SK-N-SH (cell line): ENCODE measurements around the gene TRIM62. TPM values are rescaled to one million over a fixed set of nuclear protein-coding genes. Genes with fewer than 3 reads are reported as not detected.
A peak's percentile ranks its signal among the peaks of the same experiment; 100 is the strongest.

Experiments
- CTCF ChIA-PET: fragments of 300-600, 350-600 bp; formaldehyde crosslinking; extraction: SDS; loops from one replicate; lab custom pipeline; 2021; lab: Yijun Ruan, JAX
- POLR2A ChIA-PET: fragments of 350-600 bp; sonication (Branson Sonifier 250); formaldehyde crosslinking; extraction: SDS; loops from one replicate; lab custom pipeline; 2020; ENCODE audit warnings: antibody characterized with exemption, inconsistent platforms; lab: Yijun Ruan, JAX
- DNase-seq: peaks from one replicate; pipeline ENCODE4 v3.0.0; 2012
- H2AFZ ChIP-seq: fragments of 200-600 bp; sonication (generic); 2 replicates; pipeline ENCODE4 v1.8.1; 2016; ENCODE audit warnings: antibody characterized with exemption, mild to moderate bottlenecking, low read depth
- H3F3A ChIP-seq: fragments of 200-600 bp; sonication (generic); replicated peaks from 2 replicates; pipeline ENCODE3; 2016; ENCODE audit warnings: antibody characterized with exemption, mild to moderate bottlenecking; ENCODE audit not compliant: insufficient read depth
- H3K27ac ChIP-seq, 2 experiments: fragments of 200-500 bp in 1 of 2; fragments of 200-600 bp in 1 of 2; sonication (Bioruptor generic) in 1 of 2; sonication (generic), shearing (Covaris generic) in 1 of 2; 2 replicates each; pipeline versions ENCODE4 v1.5.1 to v1.6.1; 2014 to 2016; ENCODE audit warnings: low read depth in 2 of 2, inconsistent platforms in 1 of 2, low read length in 1 of 2, mild to moderate bottlenecking in 1 of 2, mixed read lengths in 1 of 2
- H3K27me3 ChIP-seq: fragments of 200-600 bp; sonication (generic), shearing (Covaris generic); 2 replicates; pipeline ENCODE4 v1.6.1; 2016; ENCODE audit warnings: mixed run types; ENCODE audit not compliant: insufficient read depth
- H3K36me3 ChIP-seq, 2 experiments: fragments of 200-500 bp in 1 of 2; fragments of 200-600 bp in 1 of 2; sonication (Bioruptor generic) in 1 of 2; sonication (generic) in 1 of 2; replicated peaks in 1 of 2; 2 replicates each; pipeline versions ENCODE3 to v1.5.1; 2014 to 2016; ENCODE audit warnings: low read length in 1 of 2, mild to moderate bottlenecking in 1 of 2; ENCODE audit not compliant: insufficient read depth in 2 of 2, control insufficient read depth in 1 of 2
- H3K4me1 ChIP-seq, 2 experiments: fragments of 200-500 bp in 1 of 2; fragments of 200-600 bp in 1 of 2; sonication (Bioruptor generic) in 1 of 2; sonication (generic), shearing (Covaris generic) in 1 of 2; 2 replicates each; pipeline versions ENCODE4 v1.5.1 to v1.6.1; 2014 to 2016; ENCODE audit warnings: low read depth in 1 of 2, low read length in 1 of 2, mixed run types in 1 of 2; ENCODE audit not compliant: insufficient read depth in 2 of 2, control insufficient read depth in 1 of 2
- H3K4me2 ChIP-seq: fragments of 200-600 bp; sonication (generic), shearing (Covaris generic); 2 replicates; pipeline ENCODE4 v1.6.1; 2017; ENCODE audit warnings: mixed run types
- H3K4me3 ChIP-seq, 2 experiments: fragments of 200-500 bp in 1 of 2; fragments of 200-600 bp in 1 of 2; sonication (Bioruptor generic) in 1 of 2; sonication (generic), shearing (Covaris generic) in 1 of 2; 2 replicates each; pipeline versions ENCODE4 v1.5.1 to v1.8.1; 2014 to 2016; ENCODE audit warnings: low read depth in 2 of 2, inconsistent platforms in 1 of 2, low read length in 1 of 2, mild to moderate bottlenecking in 1 of 2, mixed read lengths in 1 of 2, moderate library complexity in 1 of 2
- H3K79me2 ChIP-seq: fragments of 200-600 bp; sonication (generic); 2 replicates; pipeline ENCODE4 v1.8.1; 2017; ENCODE audit warnings: mild to moderate bottlenecking; ENCODE audit not compliant: insufficient read depth
- H3K9ac ChIP-seq: fragments of 200-600 bp; sonication (generic); 2 replicates; pipeline ENCODE4 v1.6.1; 2017; ENCODE audit warnings: mixed run types
- H3K9me2 ChIP-seq: fragments of 200-600 bp; sonication (generic); 2 replicates; pipeline ENCODE4 v1.6.1; 2017; ENCODE audit warnings: mixed run types
- H3K9me3 ChIP-seq: fragments of 200-600 bp; sonication (generic); 2 replicates; pipeline ENCODE4 v1.6.1; 2017; ENCODE audit warnings: mixed run types, mild to moderate bottlenecking, moderate library complexity
- H4K20me1 ChIP-seq: fragments of 200-600 bp; sonication (generic); 2 replicates; pipeline ENCODE4 v1.6.1; 2017; ENCODE audit warnings: mild to moderate bottlenecking, mixed run types; ENCODE audit not compliant: insufficient read depth
- CHD2 ChIP-seq: fragments of 150-350 bp; IDR thresholded peaks from 2 replicates; pipeline ENCODE4 v1.6.1; 2018; ENCODE audit warnings: low read length; ENCODE audit not compliant: partially characterized antibody
- EP300 ChIP-seq, 2 experiments: IDR thresholded peaks; 2 replicates each; pipeline versions ENCODE4 v1.4.0 to v1.6.1; 2012; ENCODE audit warnings: borderline replicate concordance in 1 of 2, low read depth in 1 of 2, low read length in 1 of 2
- EZH2phosphoT487 ChIP-seq: fragments of 200-600 bp; sonication (generic); IDR thresholded peaks from 2 replicates; pipeline ENCODE4 v1.6.1; 2017; ENCODE audit warnings: low read depth, mixed run types, mild to moderate bottlenecking, antibody characterized with exemption, moderate library complexity, borderline replicate concordance
- FOSL2 ChIP-seq: IDR thresholded peaks from 2 replicates; pipeline ENCODE4 v1.4.0; 2012; ENCODE audit warnings: low read depth, mild to moderate bottlenecking, moderate library complexity, borderline replicate concordance
- FOXM1 ChIP-seq: IDR thresholded peaks from 2 replicates; pipeline ENCODE4 v1.4.0; 2012; ENCODE audit warnings: low read depth, mild to moderate bottlenecking
- GATA2 ChIP-seq: sonication (generic); formaldehyde crosslinking; IDR thresholded peaks from 2 replicates; pipeline ENCODE4 v1.5.0; 2020; ENCODE audit warnings: mild to moderate bottlenecking, missing genetic modification reagents
- IRF3 ChIP-seq: fragments of 150-350 bp; IDR thresholded peaks from 2 replicates; pipeline ENCODE4 v1.6.1; 2016; ENCODE audit warnings: mild to moderate bottlenecking, low read depth, low read length
- JUND ChIP-seq: IDR thresholded peaks from 2 replicates; pipeline ENCODE4 v1.4.0; 2012
- MXI1 ChIP-seq: IDR thresholded peaks from 2 replicates; pipeline ENCODE4 v1.6.1; 2012; ENCODE audit warnings: mild to moderate bottlenecking, low read depth, low read length, improper control_type of control experiment
- NFIC ChIP-seq: IDR thresholded peaks from 2 replicates; pipeline ENCODE4 v1.4.0; 2012; ENCODE audit warnings: borderline replicate concordance
- NRF1 ChIP-seq: IDR thresholded peaks from 2 replicates; pipeline ENCODE4 v1.6.1; 2012; ENCODE audit warnings: low read depth, mild to moderate bottlenecking, low read length
- PBX3 ChIP-seq: IDR thresholded peaks from 2 replicates; pipeline ENCODE4; 2012
- POLR2AphosphoS5 ChIP-seq: IDR thresholded peaks from 2 replicates; pipeline ENCODE4 v1.6.1; 2012; ENCODE audit warnings: low read depth, low read length
- RCOR1 ChIP-seq: fragments of 150-350 bp; IDR thresholded peaks from 2 replicates; pipeline ENCODE4 v1.6.1; 2017; ENCODE audit warnings: antibody characterized with exemption, low read length
- RFX5 ChIP-seq: IDR thresholded peaks from 2 replicates; pipeline ENCODE4 v1.6.1; 2012; ENCODE audit warnings: mild to moderate bottlenecking, improper control_type of control experiment, low read length
- SIN3A ChIP-seq: IDR thresholded peaks from 2 replicates; pipeline ENCODE4 v1.6.1; 2012; ENCODE audit warnings: low read depth, mild to moderate bottlenecking, low read length, moderate library complexity, borderline replicate concordance
- TEAD4 ChIP-seq: IDR thresholded peaks from 2 replicates; pipeline ENCODE4 v1.4.0; 2012; ENCODE audit warnings: mild to moderate bottlenecking, borderline replicate concordance; ENCODE audit not compliant: insufficient read depth
- USF1 ChIP-seq: IDR thresholded peaks from 2 replicates; pipeline ENCODE4 v1.4.0; 2012; ENCODE audit warnings: low read depth, borderline replicate concordance
- USF2 ChIP-seq: fragments of 150-350 bp; IDR thresholded peaks from 2 replicates; pipeline ENCODE4 v1.6.1; 2017; ENCODE audit warnings: antibody characterized with exemption, low read length, low read depth, borderline replicate concordance
- YY1 ChIP-seq: IDR thresholded peaks from 2 replicates; pipeline ENCODE4 v1.4.0; 2012; ENCODE audit warnings: low read depth, mild to moderate bottlenecking
- WGBS: methylation state at CpG from one replicate; pipeline ENCODE4 v1.1.6; 2017; ENCODE audit warnings: low lambda C conversion rate; 5-methylcytosine and 5-hydroxymethylcytosine counted together
- polyA plus RNA-seq, 3 experiments: library from polyadenylated mRNA; depleted of rRNA; stranded (reverse); fragments of >200 nt; gene quantifications; 2 replicates each; pipeline ENCODE4 v1.2.3, GENCODE V29; 2012

Gene TRIM62
- polyA plus RNA-seq, 1 of the 3 experiments (the other 2 are of a cell fraction), result 4.4 TPM

DNA sequence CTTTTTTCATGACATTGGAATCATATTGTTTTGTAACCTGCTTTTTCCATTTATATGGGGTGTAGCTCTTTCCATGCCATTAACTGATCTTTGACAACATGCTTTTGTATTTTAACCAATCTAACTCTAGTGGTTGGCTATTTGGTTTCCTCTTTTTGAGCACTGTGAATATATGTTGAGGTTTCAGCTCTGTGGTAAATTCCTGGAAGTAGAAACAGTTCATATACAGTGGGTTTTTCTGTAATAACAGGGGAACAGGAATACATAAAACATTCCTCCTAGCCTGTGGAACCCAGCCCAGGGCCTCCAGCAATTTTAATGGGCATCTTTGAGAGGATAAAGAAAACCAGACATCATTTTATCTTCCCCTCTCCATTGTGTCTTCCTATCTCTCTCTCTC, 83.5 kb downstream of the TRIM62 start:
- 0 out of 2 replicates have a peak overlapping the region, but pooled peaks have one; percentile 47 for H3K4me2 ChIP-seq
- CTCF ChIA-PET, result interaction anchor here (1.4 to 4.8 kb wide), 2 partner anchors 11 to 18 kb away, joined by 4 to 32 read pairs; no protein-coding TSS in a partner anchor

GRCh38 chr1:33097762-33098161, 84.1 kb downstream of the TRIM62 start:
- Histone ChIP-seq H4K20me1 (no peaks in the 10 kb centered on the region), H3K9ac (no peak overlapping the region), H3K36me3 (no peaks in the 10 kb centered on the region), H3F3A (peaks cover 26% of the 10 kb centered on the region), H3K4me1 (peaks cover 0 to 25% of the 10 kb centered on the region in 2 experiments; a peak in 1 of 4 replicates), H3K4me3 (no peak overlapping the region), H2AFZ (no peak overlapping the region), H3K27ac (peak overlapping the region; percentile 78 to 98; a peak in 2 of 4 replicates), H3K27me3 (no peaks in the 10 kb centered on the region), H3K9me3 (no peaks in the 10 kb centered on the region), H3K79me2 (no peaks in the 10 kb centered on the region), H3K9me2 (no peaks in the 10 kb centered on the region), H3K4me2 (no peak overlapping the region)
- 100% methylated on average over 3 of the region's 4 CpGs for WGBS
- CTCF ChIA-PET, result interaction anchor here (1.0 to 4.8 kb wide), 4 partner anchors 11 to 515 kb away, joined by 4 to 32 read pairs (median 6); no protein-coding TSS in a partner anchor
- DNase-seq, result no peak
- POLR2A ChIA-PET, result no interaction called here
- TF ChIP-seq NRF1 (no peak), RFX5 (no peak), EP300 (IDR thresholded peaks at IDR 0.05; ENCODE audit: borderline replicate concordance in 1 of 2, low read depth in 1 of 2, low read length in 1 of 2) (no peak), POLR2AphosphoS5 (no peak), EZH2phosphoT487 (no peak), FOXM1 (no peak), FOSL2 (no peak), IRF3 (no peak), YY1 (no peak), RCOR1 (no peak), SIN3A (no peak), MXI1 (no peak), TEAD4 (no peak), GATA2 (CRISPR knock-in tag) (no peak), PBX3 (no peak), USF2 (no peak), CHD2 (no peak), NFIC (no peak)

More for the DNA sequence above, 83.5 kb downstream of the TRIM62 start:
- Histone ChIP-seq H3K9me2 (no peaks in the 10 kb centered on the region), H3K36me3 (peaks cover 0 to 2% of the 10 kb centered on the region in 2 experiments), H3K79me2 (no peaks in the 10 kb centered on the region), H3K9ac (peak overlapping the region; percentile 62), H3K27me3 (no peaks in the 10 kb centered on the region), H3K9me3 (no peaks in the 10 kb centered on the region), H2AFZ (no peak overlapping the region), H3K4me1 (peaks cover 0 to 25% of the 10 kb centered on the region in 2 experiments; a peak in 1 of 4 replicates), H4K20me1 (no peaks in the 10 kb centered on the region), H3K4me3 (no peak overlapping the region), H3F3A (peaks cover 26% of the 10 kb centered on the region), H3K27ac (peak overlapping the region; percentile 78 to 98; a peak in 3 of 4 replicates)
- no peak for DNase-seq
- TF ChIP-seq USF1 (no peak), POLR2AphosphoS5 (no peak), JUND (no peak)
- POLR2A ChIA-PET, result no interaction called here
